ENCODE data around the gene AHI1. TPM values are rescaled to one million over a fixed set of nuclear protein-coding genes. Genes with fewer than 3 reads are reported as not detected.

The AHI1 gene
- total RNA-seq, 1 experiment from 2014 or later: 8.9 TPM

DNA sequence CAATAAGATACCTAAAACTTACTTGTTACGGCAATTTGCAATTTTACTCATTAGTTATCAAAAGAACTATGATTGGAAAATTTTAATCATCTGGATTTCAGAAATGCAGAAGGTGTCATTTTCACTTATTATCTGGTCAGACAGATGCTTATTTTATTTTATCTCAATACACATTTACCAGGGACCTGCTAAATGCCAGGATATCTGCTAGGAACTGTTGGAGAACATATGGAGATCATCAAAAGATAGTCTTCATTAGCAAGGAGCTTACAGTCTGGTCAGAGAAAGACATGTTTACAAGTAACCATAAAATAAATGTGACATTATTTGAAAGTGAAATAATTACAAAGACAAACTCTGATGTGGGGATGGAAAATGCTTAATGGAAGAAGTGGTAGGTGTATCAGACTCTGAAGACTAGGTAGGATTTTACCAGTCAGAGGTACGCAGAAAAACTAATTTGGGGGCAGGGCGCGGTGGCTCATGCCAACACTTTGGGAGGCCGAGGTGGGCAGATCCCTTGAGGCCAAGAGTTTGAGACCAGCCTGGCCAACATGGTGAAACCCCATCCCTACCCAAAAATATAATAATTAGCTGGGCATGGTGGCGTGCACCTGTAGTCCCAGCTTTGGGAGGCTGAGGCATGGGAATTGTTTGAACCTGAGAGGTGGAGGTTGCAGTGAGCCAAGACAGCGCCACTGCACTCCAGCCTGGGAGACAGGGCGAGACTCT lies 178.6 kb downstream of the AHI1 start:
- no peak overlapping the region for H3K9ac ChIP-seq (ENCODE audit: low read length)
- H3K4me3 ChIP-seq (ENCODE audit: low read length): no peak overlapping the region
- CTCF ChIA-PET: no interaction called here
- no TSS peak for BruUV-seq (replicated peaks)
- TF ChIP-seq EZH2 (IDR thresholded peaks at IDR 0.05; ENCODE audit: low read length, unreplicated experiment): no peak
- TF ChIP-seq EZH2phosphoT487 (IDR thresholded peaks at IDR 0.05; ENCODE audit: borderline replicate concordance, low read length): no peak
- TF ChIP-seq, protein P1, sequence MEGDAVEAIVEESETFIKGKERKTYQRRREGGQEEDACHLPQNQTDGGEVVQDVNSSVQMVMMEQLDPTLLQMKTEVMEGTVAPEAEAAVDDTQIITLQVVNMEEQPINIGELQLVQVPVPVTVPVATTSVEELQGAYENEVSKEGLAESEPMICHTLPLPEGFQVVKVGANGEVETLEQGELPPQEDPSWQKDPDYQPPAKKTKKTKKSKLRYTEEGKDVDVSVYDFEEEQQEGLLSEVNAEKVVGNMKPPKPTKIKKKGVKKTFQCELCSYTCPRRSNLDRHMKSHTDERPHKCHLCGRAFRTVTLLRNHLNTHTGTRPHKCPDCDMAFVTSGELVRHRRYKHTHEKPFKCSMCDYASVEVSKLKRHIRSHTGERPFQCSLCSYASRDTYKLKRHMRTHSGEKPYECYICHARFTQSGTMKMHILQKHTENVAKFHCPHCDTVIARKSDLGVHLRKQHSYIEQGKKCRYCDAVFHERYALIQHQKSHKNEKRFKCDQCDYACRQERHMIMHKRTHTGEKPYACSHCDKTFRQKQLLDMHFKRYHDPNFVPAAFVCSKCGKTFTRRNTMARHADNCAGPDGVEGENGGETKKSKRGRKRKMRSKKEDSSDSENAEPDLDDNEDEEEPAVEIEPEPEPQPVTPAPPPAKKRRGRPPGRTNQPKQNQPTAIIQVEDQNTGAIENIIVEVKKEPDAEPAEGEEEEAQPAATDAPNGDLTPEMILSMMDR (conservative IDR thresholded peaks at IDR 0.05; ENCODE audit: low read depth, low read length): no peak
- no peaks in the 10 kb centered on the region for H3K9me2 ChIP-seq (replicated peaks; ENCODE audit: low read length)
- no peaks in the 10 kb centered on the region for H3K79me2 ChIP-seq (ENCODE audit: low read length)
- no peaks in the 10 kb centered on the region for H3K9me3 ChIP-seq (ENCODE audit: low read length)
- H3K4me1 ChIP-seq (ENCODE audit: insufficient read depth, low read length): no peaks in the 10 kb centered on the region
- POLR2A ChIA-PET (ENCODE audit: unreplicated experiment): no interaction called here
- no peak overlapping the region for H2AFZ ChIP-seq (ENCODE audit: low read length)
- ATAC-seq: no peak
- no peaks in the 10 kb centered on the region for H3F3A ChIP-seq (ENCODE audit: low read length, unreplicated experiment)
- H4K20me1 ChIP-seq (ENCODE audit: low read length): no peaks in the 10 kb centered on the region
- H3K27ac ChIP-seq (ENCODE audit: low read length): no peak overlapping the region
- no peaks in the 10 kb centered on the region for H3K27me3 ChIP-seq (ENCODE audit: low read length)
- H3K4me2 ChIP-seq (ENCODE audit: low read length): no peak overlapping the region
- H3K36me3 ChIP-seq (ENCODE audit: low read depth, low read length): no peaks in the 10 kb centered on the region
- intact Hi-C loops (cut with micrococcal nuclease): no loop called here
- no peak for DNase-seq

- Histone ChIP-seq H3K36me3 (ENCODE audit: low read depth, low read length) (no peaks in the 10 kb centered on the region), H3K27ac (ENCODE audit: low read length) (no peak overlapping the region), H3F3A (ENCODE audit: low read length, unreplicated experiment) (no peaks in the 10 kb centered on the region), H3K9me2 (replicated peaks; ENCODE audit: low read length) (no peaks in the 10 kb centered on the region), H4K20me1 (ENCODE audit: low read length) (no peaks in the 10 kb centered on the region), H3K79me2 (ENCODE audit: low read length) (no peaks in the 10 kb centered on the region), H3K4me3 (ENCODE audit: low read length) (no peak overlapping the region), H2AFZ (ENCODE audit: low read length) (no peak overlapping the region), H3K4me2 (ENCODE audit: low read length) (no peak overlapping the region), H3K9ac (ENCODE audit: low read length) (no peak overlapping the region), H3K27me3 (ENCODE audit: low read length) (no peaks in the 10 kb centered on the region), H3K4me1 (ENCODE audit: insufficient read depth, low read length) (no peaks in the 10 kb centered on the region), H3K9me3 (ENCODE audit: low read length) (no peaks in the 10 kb centered on the region)
- ChIA-PET POLR2A (ENCODE audit: unreplicated experiment) (no interaction called here), CTCF (no interaction called here)
- intact Hi-C loops (cut with micrococcal nuclease): no loop called here
- TF ChIP-seq EZH2phosphoT487 (IDR thresholded peaks at IDR 0.05; ENCODE audit: borderline replicate concordance, low read length) (no peak), EZH2 (IDR thresholded peaks at IDR 0.05; ENCODE audit: low read length, unreplicated experiment) (no peak)
- TF ChIP-seq, protein P1 (conservative IDR thresholded peaks at IDR 0.05; ENCODE audit: low read depth, low read length): no peak
- BruUV-seq (replicated peaks): no TSS peak
- no peak for ATAC-seq
- DNase-seq: no peak
Measured at GRCh38 chr6:135314543-135314942, 183.0 kb downstream of the AHI1 start.

GRCh38 chr6:135311446-135312200 lies 185.9 kb downstream of the AHI1 start:
- Histone ChIP-seq H3K27me3 (ENCODE audit: low read length) (no peaks in the 10 kb centered on the region), H3K9me3 (ENCODE audit: low read length) (no peaks in the 10 kb centered on the region), H3K4me3 (ENCODE audit: low read length) (no peak overlapping the region), H2AFZ (ENCODE audit: low read length) (no peak overlapping the region), H3K9ac (ENCODE audit: low read length) (no peak overlapping the region), H3F3A (ENCODE audit: low read length, unreplicated experiment) (no peaks in the 10 kb centered on the region), H3K4me1 (ENCODE audit: insufficient read depth, low read length) (no peaks in the 10 kb centered on the region), H4K20me1 (ENCODE audit: low read length) (no peaks in the 10 kb centered on the region), H3K36me3 (ENCODE audit: low read depth, low read length) (no peaks in the 10 kb centered on the region), H3K27ac (ENCODE audit: low read length) (no peak overlapping the region), H3K9me2 (replicated peaks; ENCODE audit: low read length) (no peaks in the 10 kb centered on the region), H3K79me2 (ENCODE audit: low read length) (no peaks in the 10 kb centered on the region), H3K4me2 (ENCODE audit: low read length) (no peak overlapping the region)
- ChIA-PET POLR2A (ENCODE audit: unreplicated experiment) (no interaction called here), CTCF (no interaction called here)
- TF ChIP-seq EZH2phosphoT487 (IDR thresholded peaks at IDR 0.05; ENCODE audit: borderline replicate concordance, low read length): no peak
- no peak for TF ChIP-seq EZH2 (IDR thresholded peaks at IDR 0.05; ENCODE audit: low read length, unreplicated experiment)
- intact Hi-C loops (cut with micrococcal nuclease): no loop called here
- DNase-seq (no peak), ATAC-seq (no peak)
- BruUV-seq (replicated peaks): no TSS peak

Measured in PC-3 (cell line).